Cerebellar cortex (tissue), 1 donor: ENCODE results near the gene DHX58.

Source experiments
- DNase-seq: peaks from one replicate; pipeline ENCODE4 v3.0.0-alpha.2; 2015; ENCODE audit warnings: low spot score

Gene DHX58

GRCh38 chr17:42129109-42129837, 16.8 kb upstream of the DHX58 start:
- DNase-seq: no peak

- no peak for DNase-seq
Measured at GRCh38 chr17:42127414-42127813, 14.9 kb upstream of the DHX58 start.

- DNase-seq: no peak
Measured at GRCh38 chr17:42126836-42127235, 14.3 kb upstream of the DHX58 start.

GRCh38 chr17:42125565-42125964, 13.1 kb upstream of the DHX58 start:
- no peak for DNase-seq

GRCh38 chr17:42124256-42124655, 11.7 kb upstream of the DHX58 start:
- DNase-seq: no peak

- no peak for DNase-seq
Measured at GRCh38 chr17:42122371-42123303, 10.1 kb upstream of the DHX58 start, which contains the start of gene HSPB9. Gene HSPB9 (plus strand): TSS chr17:42122804. CDS start chr17:42122851, 47 bp downstream.

GRCh38 chr17:42120770-42121769, 8.6 kb upstream of the DHX58 start, which contains the start of gene KAT2A:
Gene KAT2A (minus strand): TSS chr17:42121367. CDS start chr17:42121304, 63 bp downstream.
- DNase-seq: peak; percentile 88

- DNase-seq: no peak
Measured at GRCh38 chr17:42120161-42120769, 7.8 kb upstream of the DHX58 start.

- no peak for DNase-seq
Measured at GRCh38 chr17:42119301-42119700, 6.8 kb upstream of the DHX58 start.

- peak; percentile 55 for DNase-seq
Measured at GRCh38 chr17:42118545-42118944, 6.0 kb upstream of the DHX58 start.

- DNase-seq: no peak
Measured at GRCh38 chr17:42118126-42118510, 5.6 kb upstream of the DHX58 start.

GRCh38 chr17:42117397-42118125, 5.0 kb upstream of the DHX58 start:
- DNase-seq: no peak

- DNase-seq: peak; percentile 88
Measured at GRCh38 chr17:42116705-42117396, 4.3 kb upstream of the DHX58 start.

GRCh38 chr17:42114118-42114517, 1.6 kb upstream of the DHX58 start:
- DNase-seq: no peak

- no peak for DNase-seq
Measured at GRCh38 chr17:42113293-42114069, 967 bp upstream of the DHX58 start.

- peak; percentile 34 for DNase-seq
Measured at GRCh38 chr17:42111871-42112551, 503 bp downstream of the DHX58 start.

- DNase-seq: no peak
Measured at GRCh38 chr17:42111265-42111636, 1.3 kb downstream of the DHX58 start.
